ENCODE measurements around the gene NHLH2. TPM values are rescaled to one million over a fixed set of nuclear protein-coding genes. Genes with fewer than 3 reads are reported as not detected.

The NHLH2 gene
- total RNA-seq (2014; rRNA removed; shearing (Covaris generic)): not detected in 2 replicates

DNA sequence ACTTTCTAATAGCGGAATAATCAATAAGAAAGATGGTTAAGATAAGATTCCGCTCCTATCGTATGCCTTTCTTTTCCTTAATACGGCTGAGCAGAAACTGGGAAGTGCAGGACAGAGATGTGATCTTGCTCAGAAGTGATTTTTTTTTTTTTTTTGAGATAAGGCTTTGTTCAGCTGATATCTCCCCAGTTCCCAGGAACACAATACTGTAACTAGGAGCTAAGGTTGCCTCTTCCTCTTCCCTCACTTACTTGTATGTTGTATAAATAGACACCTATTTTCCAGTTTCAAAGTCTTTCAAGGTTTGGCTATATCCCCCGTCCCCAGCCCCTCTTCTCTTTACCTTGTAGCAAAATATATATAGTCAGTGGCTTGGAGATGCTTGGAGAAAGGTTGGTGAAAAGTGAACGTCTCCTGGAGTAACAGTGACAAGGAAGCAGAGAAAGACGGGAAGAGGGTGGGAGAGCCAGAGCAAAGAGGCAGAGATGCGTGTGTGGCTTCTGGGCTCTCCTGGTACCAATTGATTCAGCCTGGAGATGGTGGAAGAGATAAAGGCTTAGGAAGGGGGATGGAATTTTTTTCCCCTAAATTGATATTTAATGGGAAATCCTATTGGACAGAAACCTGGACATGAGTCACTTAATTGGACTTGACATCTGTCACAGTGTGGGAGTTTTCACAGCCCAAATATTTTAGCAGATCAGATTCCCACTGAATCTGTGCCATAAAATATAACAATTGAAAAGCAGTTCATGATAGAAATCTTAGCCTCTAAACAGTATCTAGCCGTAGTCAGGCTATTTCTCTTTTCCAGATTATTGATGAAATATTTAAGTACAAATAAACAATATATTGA lies at the start of gene NHLH2:
NHLH2 (minus strand) TSS at position 522 of the 856 bp plus-strand sequence. CDS start 2,754 bp downstream, outside the sequence.
- no peak for DNase-seq (ENCODE audit: low read depth)

- DNase-seq (ENCODE audit: low read depth): no peak
Observed at GRCh38 chr1:115890580-115890979, 49.7 kb upstream of the NHLH2 start.

DNA sequence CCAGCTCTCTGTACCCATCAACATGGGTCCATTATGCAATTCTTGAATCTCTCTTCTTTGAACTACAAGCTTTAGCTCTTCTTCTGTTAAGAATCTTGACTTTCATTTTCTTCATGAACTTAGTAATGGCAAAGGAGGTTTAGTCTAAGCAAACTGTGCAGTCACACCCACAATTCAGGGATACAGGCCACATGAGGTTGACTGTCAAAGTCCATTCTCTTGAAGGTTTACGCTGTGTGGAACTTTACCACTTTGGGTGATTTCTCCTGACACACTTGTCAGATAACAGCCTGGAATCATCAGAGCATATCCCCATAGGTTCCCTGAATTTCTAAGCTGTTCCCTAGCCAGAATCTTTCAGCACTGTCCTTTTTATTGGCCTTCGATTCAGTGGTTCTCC lies 48.0 kb upstream of the NHLH2 start:
- no peak for DNase-seq (ENCODE audit: low read depth)

DNA sequence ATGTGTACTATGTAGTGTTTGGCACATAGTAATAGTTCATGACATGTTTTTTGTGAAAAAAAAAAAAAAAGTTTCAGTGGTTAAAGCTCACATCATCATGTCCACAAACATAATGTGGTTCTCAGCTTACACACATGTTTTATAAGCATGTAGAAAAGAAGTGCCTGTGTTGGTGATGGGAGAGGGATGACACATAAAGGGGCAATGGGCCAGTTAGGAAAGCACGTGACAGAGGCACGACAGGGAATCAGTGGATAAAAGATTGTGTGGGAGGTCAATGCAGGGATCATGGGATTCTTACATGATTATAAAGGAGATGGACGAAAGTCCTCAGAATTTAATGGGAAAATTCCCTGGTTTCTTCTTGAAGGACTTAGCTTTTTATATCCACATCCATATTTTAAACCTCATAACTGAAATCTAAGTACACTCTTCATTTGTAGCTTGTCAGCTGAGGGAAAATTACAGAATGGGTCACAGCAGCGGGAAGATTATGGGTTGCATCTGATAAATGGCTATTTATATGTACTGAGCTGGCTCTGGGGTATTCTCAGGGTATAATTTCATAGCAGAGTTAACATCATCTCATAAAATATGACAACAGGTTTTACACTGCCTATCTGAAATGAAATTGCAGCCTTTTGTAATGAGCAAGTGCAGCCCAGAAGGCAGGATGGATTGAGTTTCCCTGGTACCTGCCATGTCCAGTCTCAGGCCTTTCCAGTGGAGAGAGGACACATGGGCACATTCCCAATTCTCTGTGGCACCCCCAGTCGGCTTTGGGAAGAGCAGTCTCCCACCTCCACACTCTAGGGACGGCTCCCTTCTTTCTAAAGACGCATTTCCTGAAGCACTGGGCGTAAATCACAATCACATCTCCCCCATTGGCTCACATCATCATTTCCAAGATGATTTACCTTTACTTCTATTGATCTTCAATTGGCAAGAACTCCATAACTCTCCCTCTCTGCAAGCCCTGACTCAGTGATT lies 42.3 kb upstream of the NHLH2 start:
- no peak for DNase-seq (ENCODE audit: low read depth)

DNA sequence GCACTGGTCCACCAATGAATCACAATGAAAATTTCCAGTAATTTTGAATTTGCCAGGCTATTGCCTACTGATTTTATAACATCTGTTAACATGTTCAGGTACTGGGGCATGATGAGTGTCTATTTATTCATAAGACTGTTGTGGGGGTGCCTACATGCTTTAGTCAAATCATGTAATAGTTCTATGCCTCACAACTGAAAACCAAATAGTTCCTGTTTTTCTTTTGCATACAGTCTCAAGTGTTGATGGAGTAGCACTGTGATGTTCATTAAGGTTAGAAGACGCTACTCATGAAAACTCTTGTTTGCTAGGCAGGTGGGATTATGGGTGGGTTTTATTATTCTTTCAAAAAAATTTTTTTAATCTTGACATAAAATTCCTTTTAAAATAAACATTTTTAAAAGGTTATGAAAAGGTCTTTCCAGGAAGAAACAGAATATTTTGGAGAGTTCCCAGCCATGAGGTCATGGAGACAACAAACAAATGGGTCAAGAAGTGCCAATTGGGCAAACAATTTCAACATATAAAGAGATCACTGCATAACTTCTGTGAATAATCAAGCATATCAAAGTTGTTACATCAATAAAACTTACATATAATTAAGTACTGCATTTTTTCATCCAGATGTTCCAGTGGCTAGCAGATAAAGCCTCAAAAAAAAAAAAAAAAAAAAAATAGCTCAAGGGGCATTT lies 40.2 kb upstream of the NHLH2 start:
- no peak for DNase-seq (ENCODE audit: low read depth)

DNA sequence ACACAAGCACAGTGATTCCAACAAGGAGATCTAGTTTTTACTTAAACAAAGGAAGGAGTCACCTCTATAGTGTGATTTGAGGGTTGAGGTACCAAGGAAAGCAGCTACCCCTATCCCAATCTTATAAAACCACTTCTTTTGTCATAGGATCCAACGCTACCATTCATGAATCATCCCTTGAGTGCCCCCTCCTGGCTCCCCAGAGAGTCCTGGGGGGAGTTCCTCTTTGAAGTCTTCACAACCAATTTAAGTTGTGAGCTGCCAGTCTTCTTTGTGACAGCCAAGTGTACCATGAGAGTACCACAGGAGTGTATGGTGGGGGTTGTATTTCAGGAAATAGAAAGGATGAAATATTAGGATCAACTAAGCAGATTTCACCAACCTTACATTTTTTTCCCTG lies 39.1 kb upstream of the NHLH2 start:
- DNase-seq (ENCODE audit: low read depth): no peak

GRCh38 chr1:115877511-115877910 lies 36.6 kb upstream of the NHLH2 start:
- DNase-seq (ENCODE audit: low read depth): no peak

DNA sequence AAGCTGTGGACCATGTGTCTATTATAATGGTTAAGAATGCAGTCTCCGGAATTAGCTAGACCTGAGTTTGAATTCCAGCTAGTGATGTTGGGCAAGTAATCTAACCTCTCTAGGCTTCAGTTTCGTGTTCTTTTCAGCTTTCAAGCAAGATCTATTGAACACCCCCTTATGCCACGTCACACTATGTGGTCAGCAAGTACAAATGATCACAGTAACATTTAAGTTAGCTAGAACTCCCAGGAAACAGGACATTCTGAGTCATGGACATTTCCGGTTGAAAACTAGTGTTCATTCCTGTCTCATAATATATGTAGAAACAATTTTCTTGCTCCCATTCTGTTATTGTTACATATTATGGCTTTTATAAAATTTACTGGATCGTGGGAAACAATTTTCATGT lies 34.0 kb upstream of the NHLH2 start:
- peak; percentile 70 for DNase-seq (ENCODE audit: low read depth)

DNA sequence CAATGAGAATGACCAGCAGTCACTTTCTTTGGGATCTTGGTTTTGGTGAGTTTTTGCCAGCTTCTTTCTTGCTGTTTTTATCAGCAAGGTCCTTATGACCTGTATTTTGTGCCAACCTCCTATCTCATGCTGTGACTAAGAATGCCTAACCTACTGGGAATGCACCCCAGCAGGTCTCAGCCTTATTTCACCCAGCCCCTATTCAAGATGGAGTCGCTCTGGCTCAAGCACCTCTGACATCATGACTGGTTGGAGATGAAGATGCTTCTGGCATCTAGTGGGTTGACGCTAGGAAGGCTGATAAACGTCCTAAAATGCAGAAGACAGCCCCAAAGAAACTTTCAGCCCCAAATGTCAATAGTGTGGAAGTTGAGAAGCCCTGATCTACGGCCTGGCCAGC lies 33.6 kb upstream of the NHLH2 start:
- DNase-seq (ENCODE audit: low read depth): no peak

DNA sequence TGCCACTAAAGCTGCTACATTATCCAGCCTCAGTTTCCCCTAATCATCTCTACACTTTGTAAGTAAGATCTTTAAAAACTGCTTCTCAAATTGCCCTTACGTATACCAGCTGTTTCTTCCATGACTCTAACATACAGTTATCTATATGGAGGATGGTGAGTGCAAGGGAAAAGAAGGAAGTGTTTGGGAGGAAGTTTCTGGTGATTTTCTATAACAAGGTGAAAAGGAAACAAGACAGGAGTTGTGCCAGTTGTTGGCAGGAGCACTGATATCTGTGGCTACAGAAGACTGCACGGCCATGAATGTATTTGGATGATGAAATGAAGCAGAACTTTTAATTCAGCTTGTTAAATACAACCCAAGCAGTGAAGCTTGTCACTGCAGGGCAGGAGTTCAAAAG lies 32.3 kb upstream of the NHLH2 start:
- no peak for DNase-seq (ENCODE audit: low read depth)

DNA sequence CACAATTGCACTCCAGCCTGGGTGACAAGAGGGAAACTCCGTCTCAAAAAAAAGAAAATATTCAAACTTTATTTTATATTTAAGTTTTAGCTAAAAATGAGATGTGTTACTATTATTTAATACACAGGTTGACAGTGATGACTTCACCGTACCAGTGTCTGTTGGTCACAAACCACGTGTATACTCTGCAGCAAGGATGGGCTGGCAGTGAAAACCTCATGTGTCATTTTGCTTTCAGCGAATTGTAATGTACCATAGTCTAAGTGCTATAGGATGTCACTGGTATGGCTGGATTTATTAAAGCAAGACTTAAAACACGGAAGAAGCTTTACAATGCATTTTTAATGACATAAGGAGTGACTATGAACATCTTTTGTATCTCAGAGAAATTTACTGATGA lies 28.1 kb upstream of the NHLH2 start:
- DNase-seq (ENCODE audit: low read depth): no peak

DNA sequence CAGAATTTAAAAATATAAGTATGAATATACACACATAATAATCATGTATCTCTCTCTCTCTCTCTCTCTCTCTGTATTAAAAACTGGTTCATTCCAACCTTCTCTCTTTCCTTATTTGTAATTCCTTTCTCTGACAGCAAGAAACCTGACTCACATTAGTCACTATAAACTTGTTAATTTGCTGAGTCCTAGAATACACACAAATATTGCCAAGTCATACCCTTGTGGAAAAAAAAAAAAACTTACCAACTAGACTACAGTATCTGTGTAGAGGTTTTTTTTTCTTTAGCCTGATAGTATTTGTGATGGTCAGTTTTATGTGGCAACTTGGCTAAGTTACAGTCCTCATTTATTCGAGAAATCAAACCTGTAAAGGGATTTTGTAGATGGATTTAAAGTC lies 26.3 kb upstream of the NHLH2 start:
- no peak for DNase-seq (ENCODE audit: low read depth)

DNA sequence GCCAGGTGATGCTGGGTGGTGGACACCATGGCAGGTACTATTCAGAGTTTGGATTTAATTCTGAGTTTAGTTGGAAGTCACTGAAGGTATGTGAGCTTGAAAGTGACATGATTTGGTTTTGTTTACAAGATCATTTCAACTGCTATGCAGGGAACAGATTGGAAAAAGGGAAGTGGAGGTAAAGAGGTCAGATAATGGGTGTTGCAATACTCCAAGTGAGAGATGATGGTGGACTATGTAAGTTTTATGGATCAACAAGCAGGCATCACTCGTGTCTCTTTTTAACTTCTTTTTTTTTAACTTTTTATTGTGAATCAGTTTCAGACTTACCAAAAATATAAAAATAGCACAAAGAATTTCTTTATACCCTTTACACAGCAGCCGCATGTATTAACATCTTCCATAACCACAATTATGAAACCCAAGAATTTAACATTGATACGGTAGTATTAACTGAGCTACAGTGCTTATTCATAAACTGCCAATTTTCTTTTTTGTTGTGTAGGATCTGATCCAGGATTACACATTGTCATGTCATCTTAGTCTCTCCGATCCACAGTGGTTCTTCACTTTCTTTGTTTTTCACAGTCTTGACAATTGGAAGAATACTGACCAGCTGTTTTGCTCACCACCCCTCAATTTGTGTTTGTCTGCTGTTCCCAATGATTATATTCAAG lies 24.9 kb upstream of the NHLH2 start:
- no peak for DNase-seq (ENCODE audit: low read depth)

DNA sequence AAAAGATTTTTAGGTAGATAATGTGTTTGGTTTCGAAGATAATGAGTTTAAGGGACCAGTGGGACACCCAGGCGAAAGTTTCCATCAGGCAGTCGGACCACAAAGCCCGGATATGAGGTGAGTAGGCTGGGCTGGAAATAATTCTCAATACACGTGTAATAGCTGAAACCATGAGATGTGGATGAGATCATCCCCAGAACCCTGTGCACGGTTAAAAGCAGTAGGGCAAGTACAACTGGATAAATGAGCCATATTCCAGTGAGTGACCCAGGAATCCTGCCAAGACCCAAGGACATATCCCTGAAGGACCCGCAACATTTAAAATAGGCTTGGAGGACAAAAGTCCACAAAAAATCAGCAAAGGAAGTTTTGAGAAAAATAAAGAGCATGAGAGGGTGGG lies 21.5 kb upstream of the NHLH2 start:
- no peak for DNase-seq (ENCODE audit: low read depth)

GRCh38 chr1:115854005-115854404 lies 13.1 kb upstream of the NHLH2 start:
- no peak for DNase-seq (ENCODE audit: low read depth)

- DNase-seq (ENCODE audit: low read depth): no peak
Observed at GRCh38 chr1:115850937-115851336, 10.0 kb upstream of the NHLH2 start.

DNA sequence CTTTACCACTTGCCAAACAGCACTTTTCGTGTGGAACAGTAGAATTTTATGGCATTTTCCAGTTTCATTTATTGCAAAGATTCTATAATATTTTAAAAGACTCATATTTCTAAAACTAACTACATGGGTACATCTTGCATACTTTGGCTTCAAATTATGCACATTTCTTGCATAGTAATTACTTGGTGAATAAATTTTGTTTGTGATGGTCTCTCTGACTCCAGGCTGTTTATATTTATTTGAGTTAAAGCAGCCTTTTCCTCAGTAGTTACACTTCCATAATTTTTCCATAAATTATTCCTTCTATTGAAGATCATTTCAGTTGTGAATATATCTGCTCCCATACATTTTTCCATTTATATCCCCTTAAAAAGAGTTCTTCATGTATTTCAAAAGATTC lies 6.9 kb upstream of the NHLH2 start:
- no peak for DNase-seq (ENCODE audit: low read depth)

DNA sequence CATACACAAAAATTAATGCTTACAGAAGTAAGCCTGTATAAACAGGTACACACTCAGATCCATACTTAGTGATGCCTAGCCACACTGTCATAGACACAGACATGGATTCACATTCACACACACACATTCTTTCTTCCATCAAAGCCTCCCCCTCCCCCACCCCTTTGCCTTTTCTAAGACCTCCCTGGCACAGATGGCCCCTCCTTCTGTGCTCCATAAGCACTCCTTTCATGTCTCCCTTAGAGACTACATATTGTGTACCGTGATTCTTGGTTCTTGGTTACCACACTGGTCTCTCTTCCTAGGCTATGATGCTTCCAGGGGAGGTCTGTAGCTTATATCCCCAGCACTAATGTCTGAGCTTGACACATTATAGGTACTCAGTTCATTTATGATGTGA lies 2.0 kb upstream of the NHLH2 start:
- no peak for DNase-seq (ENCODE audit: low read depth)

GRCh38 chr1:115839679-115840237 lies 1.2 kb downstream of the NHLH2 start:
- no peak for DNase-seq (ENCODE audit: low read depth)

GRCh38 chr1:115839029-115839678 lies 1.8 kb downstream of the NHLH2 start:
- peak; percentile 12 for DNase-seq (ENCODE audit: low read depth)

Measured in M059J (cell line).